AG08395 (cell line): ENCODE data around the gene XRRA1.

Experiments
- DNase-seq: peaks from one replicate; pipeline ENCODE4 v3.0.0; 2012; ENCODE audit warnings: mixed read lengths, low spot score

The XRRA1 gene

DNA sequence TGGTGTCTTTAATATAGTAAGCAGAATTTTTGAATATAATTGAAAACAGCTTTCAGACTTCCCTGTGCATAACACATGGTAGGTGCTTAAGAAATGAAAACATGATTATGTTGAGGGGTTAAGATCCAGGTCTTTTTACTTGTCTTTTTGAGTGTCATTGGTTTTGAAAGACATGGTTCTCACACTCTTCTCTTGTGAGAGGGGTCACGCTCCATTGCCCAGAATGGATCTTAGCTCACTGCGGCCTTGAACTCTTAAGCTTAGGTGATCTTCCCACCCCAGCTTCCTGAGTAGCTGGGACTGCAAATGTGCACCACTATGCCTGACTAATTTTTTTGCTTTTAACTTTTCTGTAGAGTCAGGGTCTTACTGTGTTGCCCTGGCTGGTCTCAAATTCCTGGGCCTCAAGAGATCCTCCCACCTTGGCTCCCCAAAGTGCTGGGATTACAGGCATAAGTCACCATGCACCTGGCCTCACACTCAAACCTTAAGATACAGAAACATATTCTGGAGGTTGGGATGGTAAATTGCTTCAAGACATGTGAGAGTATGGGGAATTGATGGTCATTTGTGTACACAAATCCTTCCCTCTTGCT, 1.6 kb upstream of the XRRA1 start:
- DNase-seq = no peak

DNA sequence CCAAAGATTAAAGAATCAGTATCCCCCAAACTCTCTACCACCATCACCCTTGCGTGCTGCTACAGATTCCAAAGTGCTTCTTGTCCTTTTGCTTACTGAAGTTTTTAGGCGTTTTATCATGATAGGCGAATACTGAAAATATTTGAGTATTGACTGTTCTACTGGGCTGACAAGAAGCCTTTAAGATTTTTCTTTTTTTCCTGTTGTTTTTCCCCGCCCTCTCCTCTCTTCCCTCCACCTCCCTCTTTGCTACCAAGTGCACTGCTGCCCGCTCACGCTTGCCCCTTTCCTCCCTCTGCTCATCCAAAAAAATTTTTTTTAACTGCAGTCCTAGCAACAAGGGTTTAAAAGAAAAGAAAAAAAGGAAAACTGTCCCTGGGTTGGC, 854 bp upstream of the XRRA1 start:
- DNase-seq = peak; percentile 21

DNA sequence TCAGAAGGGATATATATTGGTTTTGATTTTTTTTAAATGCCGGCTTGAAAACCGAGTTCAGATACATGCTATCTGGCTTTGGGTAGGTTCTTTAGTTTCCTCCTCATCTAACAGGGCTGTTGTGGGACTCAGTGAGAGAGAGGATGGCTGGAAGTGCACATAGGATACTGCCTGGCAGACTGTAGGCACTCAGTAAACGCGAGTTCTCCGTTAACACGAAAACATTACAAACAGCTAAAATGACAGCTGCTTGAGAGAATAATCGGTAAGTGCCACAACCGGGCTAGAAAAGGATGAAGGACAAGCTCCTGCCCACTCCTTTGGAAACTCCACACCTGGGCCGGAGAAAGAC, 369 bp downstream of the XRRA1 start:
- DNase-seq = no peak

DNA sequence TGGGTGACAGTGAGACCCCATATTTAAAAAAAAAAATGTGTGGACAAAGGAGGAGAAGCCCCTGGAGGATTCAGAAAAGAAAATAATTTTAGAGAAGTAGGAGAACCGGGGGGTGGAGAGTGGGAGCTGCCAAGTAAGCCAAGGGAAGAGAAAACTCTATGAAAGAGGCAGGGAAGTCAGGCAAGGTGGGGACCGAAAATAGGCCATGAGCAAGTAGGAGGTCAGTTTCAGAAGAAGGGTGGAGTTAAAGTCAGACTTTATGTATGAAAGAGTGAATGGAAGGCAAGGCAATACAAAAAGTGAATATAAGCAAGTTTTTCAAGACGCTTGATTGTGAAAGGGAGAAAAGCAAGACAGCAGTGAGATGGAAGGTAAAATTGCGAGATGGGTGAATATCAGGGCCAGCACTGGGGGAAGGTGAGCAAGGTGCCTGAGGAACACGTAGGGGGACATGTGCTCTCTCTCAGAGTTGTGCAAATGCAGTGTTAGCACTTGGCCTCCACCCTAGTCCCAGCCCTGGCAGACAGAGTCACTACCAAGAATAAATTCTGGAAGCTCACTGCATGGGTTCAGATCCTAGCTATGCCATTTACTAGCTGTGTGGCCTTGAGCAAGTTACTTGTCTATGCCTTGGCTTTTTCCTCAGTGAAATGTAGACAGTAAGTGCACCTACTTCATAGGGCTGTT, 6.7 kb downstream of the XRRA1 start:
- DNase-seq = no peak

DNA sequence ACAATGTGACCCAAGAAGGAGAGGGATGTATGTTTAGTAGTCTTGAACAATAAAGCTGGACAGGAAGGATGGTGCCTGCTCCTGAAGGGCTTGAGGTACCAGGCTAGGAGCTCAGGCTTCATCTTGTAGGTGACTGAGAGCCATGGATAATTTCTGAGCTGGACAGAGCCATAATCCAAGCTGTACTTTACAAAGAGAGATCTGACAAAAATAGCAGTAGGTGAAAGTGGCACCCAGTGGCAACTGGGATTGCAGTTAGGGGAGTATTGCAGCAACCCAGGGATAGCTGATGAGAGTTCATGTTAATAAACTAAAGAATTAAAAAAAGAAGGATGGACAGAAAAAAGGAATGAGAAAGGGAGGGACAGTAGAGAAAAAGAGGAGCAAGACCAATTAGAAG, 7.4 kb downstream of the XRRA1 start:
- no peak for DNase-seq

DNA sequence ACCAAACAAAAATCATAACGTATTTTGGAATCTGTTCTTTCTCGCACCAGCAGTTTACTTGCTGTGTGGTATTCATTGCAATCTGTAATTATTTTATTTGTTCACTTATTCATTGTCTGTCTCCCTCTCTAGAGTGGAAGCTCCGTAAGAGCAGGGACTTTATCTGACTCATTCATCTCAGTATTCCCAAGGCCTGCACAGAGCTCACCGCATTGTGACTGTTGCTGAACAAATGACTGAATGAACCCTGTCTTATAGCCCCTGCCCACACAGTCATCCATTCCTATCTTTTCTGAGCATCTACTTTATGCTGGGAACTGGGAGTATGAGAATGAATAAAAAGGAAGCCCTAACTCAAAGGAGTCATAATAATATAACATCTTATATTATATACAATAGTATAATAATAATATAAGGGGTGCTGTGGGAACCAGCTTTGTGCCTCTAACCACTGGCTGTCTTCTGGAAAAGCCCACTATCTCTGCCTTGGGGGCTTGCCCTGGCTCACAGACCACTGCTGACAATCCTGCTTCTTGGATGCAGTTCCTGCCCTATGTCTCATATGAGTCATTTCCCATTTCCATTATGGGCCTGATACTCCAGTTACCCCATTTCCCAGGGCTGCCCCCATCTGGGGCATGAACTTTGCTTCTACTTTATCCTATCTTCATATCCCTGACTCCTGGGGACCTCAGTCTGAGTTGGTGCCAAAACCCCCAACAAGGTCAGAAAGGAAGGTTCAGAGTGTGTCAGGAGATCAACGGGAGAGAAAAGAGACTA, 11.0 kb downstream of the XRRA1 start:
- no peak for DNase-seq

DNA sequence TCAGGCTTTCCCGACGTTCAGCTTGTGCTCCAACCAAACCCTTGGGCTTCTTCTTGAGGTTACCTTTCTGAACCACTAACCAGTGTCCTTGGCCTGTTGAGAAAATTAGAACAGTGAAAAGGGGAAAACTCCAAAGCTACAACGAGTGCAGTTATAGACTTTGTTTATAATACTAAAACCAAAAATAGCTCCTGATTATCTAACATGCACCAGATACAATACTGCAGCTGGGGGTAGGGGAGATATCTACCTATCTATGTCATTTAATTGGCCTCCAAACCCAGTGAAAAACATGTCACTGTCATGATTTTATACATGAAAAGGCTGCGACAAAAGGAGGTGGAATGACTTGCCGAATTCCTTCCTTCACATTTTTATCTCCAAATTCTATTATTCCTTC, 11.9 kb downstream of the XRRA1 start:
- DNase-seq = no peak

DNA sequence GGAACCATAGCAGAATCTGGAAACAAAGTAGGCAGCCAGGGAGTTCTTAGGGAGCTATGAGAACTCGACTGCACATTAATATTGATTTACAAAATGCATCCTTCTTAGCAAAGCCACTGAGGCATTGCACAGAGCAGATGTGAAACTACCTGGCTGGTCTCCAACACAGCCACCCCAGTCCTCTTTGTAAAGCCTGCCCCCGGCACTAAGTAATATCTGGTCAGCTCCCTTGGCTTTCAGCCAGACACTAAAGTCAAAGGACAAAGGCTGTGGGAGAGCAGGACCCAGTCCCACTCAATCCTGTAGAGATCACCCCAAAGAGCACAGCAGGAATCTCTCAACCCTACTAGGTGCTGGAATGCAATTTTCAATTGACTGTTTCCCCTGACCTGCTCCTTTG, 12.8 kb downstream of the XRRA1 start:
- DNase-seq = no peak

DNA sequence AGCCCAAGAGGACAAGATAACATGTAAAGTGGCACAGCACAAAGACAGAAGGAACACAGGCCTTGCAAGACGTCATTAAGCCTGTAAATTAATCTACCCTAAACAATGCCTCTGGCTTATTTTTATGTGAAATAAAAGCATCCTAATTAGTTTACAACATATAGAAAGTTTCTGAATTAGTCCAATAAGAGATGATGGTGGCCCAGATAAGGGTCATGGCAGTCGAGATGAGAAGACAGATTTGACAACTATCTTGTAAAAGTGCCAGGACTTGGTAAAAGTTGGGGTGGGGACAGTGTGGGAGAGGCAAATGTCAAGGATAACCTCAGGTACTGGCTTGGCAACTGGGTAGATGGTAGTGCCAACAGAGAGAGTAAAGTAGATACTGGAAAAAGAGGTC, 13.6 kb downstream of the XRRA1 start:
- DNase-seq = no peak

DNA sequence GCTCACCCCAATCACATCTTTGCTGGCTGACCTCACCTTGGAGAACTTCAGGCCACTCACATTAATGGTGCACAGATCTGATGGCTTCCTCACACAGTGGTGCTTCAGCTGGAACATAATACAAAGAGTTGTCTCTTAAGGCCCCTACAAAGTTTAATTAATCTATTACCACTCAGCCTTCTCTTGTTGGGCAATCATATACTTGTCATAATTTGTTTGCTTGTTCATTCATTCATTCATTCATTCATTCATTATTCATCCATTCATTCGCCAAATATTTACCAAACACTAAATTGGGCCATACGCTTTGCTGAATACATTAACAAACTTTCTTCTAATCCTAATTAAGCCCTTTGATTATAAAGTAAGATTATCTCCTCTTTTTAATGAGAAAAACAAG, 15.1 kb downstream of the XRRA1 start:
- no peak for DNase-seq

DNA sequence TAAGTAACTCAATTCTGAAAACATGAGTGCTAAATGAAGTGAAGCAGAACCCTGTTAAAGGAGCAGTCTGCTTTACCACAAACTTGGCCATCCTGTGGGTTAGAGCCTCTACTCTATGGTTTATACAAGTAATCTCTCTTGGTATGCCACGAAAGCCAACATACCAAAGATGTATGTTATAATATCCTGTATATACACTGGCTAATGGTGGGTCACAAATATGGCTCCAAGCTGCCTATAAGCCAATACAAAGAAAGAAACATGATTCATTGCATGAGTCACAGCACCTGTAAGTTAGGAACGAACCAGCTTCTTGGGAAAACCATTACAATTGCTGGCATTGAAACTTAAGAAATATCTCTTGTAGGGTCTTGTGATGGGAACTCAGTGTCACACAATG, 16.1 kb downstream of the XRRA1 start:
- DNase-seq = no peak

DNA sequence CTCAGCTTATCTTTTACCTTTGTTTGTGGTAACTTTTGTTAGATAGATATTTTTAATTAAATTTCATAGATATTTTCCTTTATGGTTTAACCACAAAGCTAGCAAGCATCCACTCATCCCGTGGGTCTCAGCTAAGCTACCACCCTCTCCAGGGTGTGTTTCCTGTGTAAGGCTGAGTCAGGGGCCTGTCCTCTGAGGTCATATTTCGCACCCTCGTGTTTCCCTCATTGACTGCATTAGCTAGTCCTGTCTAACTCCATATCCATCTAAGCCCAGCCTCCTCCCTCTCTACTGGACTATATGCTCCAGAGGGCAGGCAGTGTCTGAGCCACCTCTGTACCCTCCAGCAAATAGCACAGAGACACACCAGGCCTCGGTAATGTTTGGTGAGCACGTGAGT, 16.7 kb downstream of the XRRA1 start:
- DNase-seq = no peak

DNA sequence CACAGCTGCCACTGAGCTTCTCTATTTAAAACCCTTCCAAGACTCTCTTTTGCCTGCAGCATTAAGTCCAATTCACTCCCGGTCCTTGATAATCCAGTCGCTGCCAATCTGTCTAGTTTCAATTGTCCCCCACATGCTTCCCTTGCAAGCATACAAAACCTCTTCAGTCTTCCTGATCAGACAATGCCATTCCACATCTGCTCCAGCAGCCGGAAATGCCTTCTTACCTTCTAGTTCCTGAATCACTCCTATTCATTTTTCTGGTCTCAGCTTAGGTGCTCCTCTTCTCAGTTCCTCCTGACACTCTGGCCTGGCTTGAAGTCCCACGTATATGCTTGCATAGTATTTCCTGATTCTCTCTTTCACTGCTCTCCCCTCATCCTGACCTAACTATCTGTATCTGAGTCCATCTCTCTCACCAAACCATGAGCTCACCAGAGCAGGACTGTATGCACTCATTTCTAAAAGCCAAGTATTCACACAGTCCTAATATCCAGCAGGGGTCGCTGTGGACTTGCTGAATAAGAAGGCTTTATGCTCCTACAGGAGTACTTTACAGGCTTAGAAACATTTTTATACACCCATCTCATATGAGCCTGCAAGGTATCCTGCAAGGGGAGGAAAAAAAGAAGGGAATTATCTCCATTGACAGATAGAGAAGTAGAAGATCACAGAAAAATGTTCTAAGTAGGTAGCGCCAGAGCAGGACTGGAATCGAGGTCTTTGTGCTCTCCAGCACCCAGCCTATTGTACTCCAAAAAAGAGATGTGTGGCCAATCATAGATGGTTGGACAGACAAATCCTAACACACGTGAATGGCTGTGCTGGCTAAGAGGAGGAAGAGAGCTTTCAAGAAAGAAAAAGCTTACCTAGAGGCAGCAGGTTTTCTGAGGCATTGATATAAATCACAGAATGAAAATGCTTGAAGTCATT, 19.2 kb downstream of the XRRA1 start:
- peak; percentile 77 for DNase-seq

DNA sequence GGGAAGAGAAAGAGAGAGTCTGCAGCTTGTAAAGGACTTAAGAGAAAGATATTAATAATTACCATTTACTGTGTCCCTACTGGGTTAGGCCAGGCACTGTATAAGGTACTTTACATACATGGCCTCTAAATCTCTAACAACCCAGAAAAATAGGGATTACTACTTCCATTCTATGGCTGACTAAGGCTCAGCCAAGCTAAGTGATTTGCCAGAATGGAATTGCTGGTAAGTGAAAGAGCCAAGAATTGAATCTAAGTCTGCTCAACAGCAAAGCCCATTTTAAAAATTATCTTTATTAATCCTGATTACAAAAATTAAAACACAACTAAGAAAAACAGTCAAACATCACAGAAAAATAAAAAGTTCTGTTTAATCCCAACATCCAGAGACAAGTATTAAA, 21.4 kb downstream of the XRRA1 start:
- DNase-seq = peak; percentile 31

DNA sequence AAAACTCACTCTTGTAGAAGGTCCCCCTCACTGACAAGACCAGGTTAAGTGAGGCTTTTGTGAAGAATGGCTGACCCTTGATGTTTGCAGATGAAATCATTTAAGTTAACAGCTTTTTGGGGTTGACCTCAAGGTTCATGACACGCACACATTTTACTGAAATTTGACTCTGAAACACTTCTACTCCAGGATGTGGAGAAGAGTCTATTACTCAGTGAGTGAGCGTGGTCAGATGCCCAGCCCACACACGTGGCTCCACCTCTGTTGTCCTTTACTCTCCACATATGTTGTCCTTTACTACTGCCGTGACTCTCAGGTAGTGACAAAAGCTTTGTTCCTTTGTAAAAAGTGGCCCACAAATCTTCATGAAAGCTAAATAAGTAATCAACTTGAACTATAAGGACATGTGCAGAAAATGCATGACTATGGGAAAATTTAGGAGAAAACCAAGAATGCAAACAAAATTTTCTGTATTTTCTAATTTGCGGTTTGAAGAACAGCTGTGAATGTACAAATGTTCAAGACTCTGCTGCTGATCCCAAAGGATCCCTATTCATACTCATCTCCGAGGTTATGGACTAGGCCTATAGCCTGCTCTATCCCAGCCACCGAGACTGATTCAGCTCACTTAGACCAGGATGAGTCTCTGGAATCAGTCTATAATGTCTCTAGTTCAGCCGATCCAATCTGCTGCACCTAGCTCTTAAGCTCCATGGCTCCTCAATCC, 22.4 kb downstream of the XRRA1 start:
- DNase-seq = peak; percentile 65

DNA sequence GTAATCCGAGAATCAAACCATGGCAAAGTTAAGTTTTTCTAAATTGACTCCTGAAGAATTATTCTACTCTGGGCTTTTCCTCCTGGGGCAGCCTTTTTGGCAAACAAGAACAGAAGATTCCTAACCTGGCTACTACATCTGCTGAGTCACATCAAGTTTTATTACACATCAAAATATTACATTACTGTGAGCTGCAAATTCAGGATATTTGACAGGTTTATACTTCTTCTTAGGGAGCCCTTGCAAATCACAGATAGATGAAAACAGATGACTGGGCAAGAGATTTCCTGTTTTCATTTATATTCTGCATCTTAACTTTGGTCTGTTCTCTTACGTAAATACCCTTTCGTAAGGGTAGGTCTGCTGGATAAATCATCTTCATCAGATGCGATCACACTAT, 23.6 kb downstream of the XRRA1 start:
- peak; percentile 44 for DNase-seq

DNA sequence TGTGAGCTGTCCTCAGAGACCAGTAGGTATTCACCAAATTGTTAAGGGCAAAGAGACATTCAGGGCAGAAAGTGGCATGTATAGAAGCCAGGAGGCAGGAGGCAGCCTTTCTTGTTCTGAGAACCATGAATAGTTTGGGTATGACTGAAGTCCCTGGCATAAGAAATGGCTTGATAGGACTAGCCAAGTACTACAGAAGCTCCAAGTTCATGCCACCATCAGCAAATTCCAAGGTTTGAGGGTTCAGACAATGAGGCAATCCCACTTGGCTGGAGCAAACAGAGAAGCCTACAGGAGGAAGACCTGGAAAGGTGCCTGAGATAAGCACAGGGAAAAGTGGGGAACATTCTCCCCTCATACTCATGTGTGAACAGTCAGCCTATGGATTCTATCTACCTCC, 25.8 kb downstream of the XRRA1 start:
- DNase-seq = peak; percentile 17

DNA sequence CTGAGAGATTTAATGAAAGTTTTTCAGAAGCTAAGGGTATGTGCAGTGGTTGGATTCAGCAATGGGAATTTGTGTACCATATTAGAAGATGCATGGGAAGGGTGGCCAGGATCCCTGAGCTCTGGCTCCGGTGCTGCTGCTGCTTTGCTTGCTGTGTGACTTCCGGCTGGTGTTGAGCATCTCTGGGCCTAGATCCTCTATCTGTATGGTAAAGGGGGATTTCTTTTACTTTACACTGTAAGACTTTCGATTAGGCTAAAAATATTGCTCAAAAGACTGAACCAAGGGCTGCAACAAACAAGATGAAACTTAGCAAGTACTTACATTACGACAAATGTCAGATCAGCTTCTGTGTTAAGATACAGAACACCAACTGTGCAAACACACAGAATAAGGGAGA, 39.1 kb downstream of the XRRA1 start:
- DNase-seq = no peak

DNA sequence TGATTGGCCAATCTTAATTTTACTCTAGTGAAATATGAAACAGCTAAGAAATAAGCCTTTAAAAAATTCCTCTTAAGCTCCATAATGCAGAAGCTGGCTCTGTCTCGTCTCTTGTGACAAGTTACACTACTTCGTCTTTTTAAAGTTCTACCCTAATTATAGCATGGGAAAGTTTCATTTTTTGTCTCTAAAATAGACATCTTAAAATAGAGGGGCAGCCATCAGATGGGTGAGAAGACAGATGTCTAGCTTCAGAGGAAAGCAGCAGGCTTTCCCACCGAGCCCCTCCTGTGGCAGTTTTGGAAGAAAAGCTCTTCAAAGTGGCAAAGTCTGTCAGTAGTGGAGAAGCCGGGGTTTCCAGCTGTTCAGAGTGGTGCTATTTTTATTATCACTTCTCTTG, 39.5 kb downstream of the XRRA1 start:
- no peak for DNase-seq

DNA sequence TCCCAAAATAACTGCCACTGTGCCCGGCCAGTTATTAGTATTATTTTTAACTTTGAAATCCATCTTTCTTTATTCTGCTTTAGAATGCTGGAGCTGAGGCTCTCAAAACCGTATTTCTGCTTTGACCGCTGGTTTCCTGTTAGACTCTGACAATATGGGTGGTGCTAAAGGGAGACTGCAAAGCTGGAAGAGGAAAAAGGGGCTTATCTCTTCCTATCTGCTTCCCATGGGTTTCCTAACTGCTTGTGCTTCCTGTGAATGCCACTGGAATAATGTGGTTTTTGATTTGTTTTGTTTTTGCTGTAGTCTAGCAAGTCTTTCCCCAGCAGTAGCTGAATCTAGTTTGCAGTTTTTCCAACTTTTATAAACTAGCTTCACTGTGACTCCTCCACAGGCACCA, 43.6 kb downstream of the XRRA1 start:
- DNase-seq = no peak

DNA sequence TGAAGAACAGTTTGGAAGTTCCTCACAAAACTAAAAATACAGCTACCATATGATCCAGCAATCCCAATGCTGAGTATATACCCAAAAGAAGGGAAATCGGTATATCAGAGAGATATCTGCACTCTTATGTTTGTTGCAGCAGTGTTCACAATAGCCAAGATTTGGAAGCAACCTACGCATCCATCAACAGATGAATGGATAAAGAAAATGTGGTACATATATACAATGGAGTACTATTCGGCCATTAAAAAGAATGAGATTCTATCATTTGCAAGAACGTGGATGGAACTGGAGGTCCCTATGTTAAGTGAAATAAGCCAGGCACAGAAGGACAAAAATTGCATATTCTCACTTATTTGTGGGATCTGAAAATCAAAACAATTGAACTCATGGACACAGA, 46.5 kb downstream of the XRRA1 start:
- DNase-seq = no peak

DNA sequence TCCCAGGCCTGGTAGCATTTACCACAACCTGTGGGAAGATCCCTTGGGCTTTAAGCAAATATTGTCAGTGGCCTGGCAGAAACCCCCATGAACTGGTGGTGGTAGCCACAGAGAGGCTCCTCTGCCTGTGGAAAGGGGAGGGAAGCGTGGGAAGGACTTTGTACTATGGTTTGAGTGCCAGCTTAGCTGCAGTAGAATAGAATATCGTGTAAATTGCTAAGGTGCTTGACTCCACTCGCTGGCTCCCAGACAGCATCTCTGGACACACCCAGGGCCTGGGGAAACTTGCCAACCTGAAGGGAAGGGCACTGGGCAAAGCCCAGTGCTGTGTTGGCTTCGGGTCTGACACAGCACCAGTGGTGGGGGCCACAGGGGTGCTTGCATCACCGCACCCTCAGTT, 52.6 kb downstream of the XRRA1 start:
- DNase-seq = no peak
